Vein endothelial cell (primary cell): ENCODE results near the gene SAA1. TPM values are rescaled to one million over a fixed set of nuclear protein-coding genes. Genes with fewer than 3 reads are reported as not detected.

Experiments used
- small RNA-seq: library from RNA; depleted of rRNA; stranded (forward); fragments of <200 nt; gene quantifications from one replicate; pipeline ENCODE3, GENCODE V24; 2012
- total RNA-seq: library from RNA; depleted of rRNA; stranded (reverse); fragments of >200 nt; gene quantifications from 2 replicates; pipeline ENCODE4 v1.2.3, GENCODE V29; 2012

The SAA1 gene
- total RNA-seq: not detected in 2 replicates

GRCh38 chr11:18265949-18266348 lies at the start of gene SAA1:
Gene SAA1 (plus strand): TSS chr11:18266264. CDS start chr11:18266888, 624 bp downstream.

GRCh38 chr11:18236664-18237356 lies 29.3 kb upstream of the SAA1 start, which contains the start of gene SAA4:
Gene SAA4 (minus strand): TSS chr11:18236802. CDS start chr11:18235926, 876 bp downstream.

GRCh38 chr11:18248561-18248960 lies 17.5 kb upstream of the SAA1 start, which contains the start of gene SAA2:
Gene SAA2 (minus strand): TSS chr11:18248668. CDS start chr11:18248011, 657 bp downstream.

Small RNA genes within 50 kb of the gene (small RNA-seq; reads per million reads assigned to genes)
- gene RNA5SP333 (not detected), gene RNA5SP334 (not detected)

Other genes starting within 250 kb of the SAA1 start
- gene TPH1, start 220.0 kb upstream of the SAA1 start, total RNA-seq: 0.10 and 0.33 TPM in 2 replicates
- 17.0 and 20.2 TPM in 2 replicates for gene SAAL1, start 160.2 kb upstream of the SAA1 start, total RNA-seq
- not detected in 2 replicates for gene MRGPRX3, start 133.7 kb upstream of the SAA1 start, total RNA-seq
- gene MRGPRX4, start 93.4 kb upstream of the SAA1 start, total RNA-seq: not detected in 2 replicates
- gene SAA4, start 29.5 kb upstream of the SAA1 start, total RNA-seq: not detected in 2 replicates
- not detected in 2 replicates for gene SAA2, start 17.6 kb upstream of the SAA1 start, total RNA-seq
- gene HPS5, start 55.9 kb downstream of the SAA1 start, total RNA-seq: 22.9 and 25.1 TPM in 2 replicates
- gene GTF2H1, start 56.3 kb downstream of the SAA1 start, total RNA-seq: 67.9 and 85.9 TPM in 2 replicates
- 504 and 559 TPM in 2 replicates for gene LDHA, start 128.3 kb downstream of the SAA1 start, total RNA-seq
- gene LDHC, start 146.1 kb downstream of the SAA1 start, total RNA-seq: not detected in 2 replicates
- gene LDHAL6A, start 189.6 kb downstream of the SAA1 start, total RNA-seq: not detected in 2 replicates